PFSK-1 (cell line): ENCODE results near the gene MYL7.

Source experiments
- FOXP2 ChIP-seq: optimal IDR thresholded peaks from 2 replicates; pipeline ENCODE3; 2011; ENCODE audit warnings: borderline replicate concordance, control low read depth, inconsistent platforms; ENCODE audit not compliant: insufficient read depth; ENCODE audit errors: extremely low read length, extremely low read depth
- POLR2AphosphoS5 ChIP-seq: IDR thresholded peaks from 2 replicates; pipeline ENCODE4 v1.6.1; 2012; ENCODE audit warnings: low read depth, mild to moderate bottlenecking, control low read depth, low read length, moderate library complexity
- REST ChIP-seq, 2 experiments: IDR thresholded peaks; 2 replicates each; pipeline versions ENCODE4 v1.6.1 to v1.8.0; 2011 to 2012; ENCODE audit warnings: low read depth in 2 of 2, low read length in 2 of 2, control low read depth in 1 of 2, inconsistent platforms in 1 of 2, mild to moderate bottlenecking in 1 of 2, moderate library complexity in 1 of 2; ENCODE audit not compliant: insufficient read depth in 1 of 2
- SIN3A ChIP-seq: IDR thresholded peaks from 2 replicates; pipeline ENCODE4 v1.6.1; 2012; ENCODE audit warnings: mild to moderate bottlenecking, low read length, moderate library complexity, borderline replicate concordance; ENCODE audit not compliant: insufficient read depth
- TAF1 ChIP-seq: IDR thresholded peaks from 2 replicates; pipeline ENCODE4 v1.6.1; 2012; ENCODE audit warnings: low read length, control low read depth, borderline replicate concordance; ENCODE audit not compliant: insufficient read depth

MYL7 gene

GRCh38 chr7:44122529-44122928, 18.6 kb downstream of the MYL7 start:
- TF ChIP-seq REST (IDR thresholded peaks at IDR 0.05; ENCODE audit: insufficient read depth in 1 of 2, low read depth in 2 of 2, low read length in 2 of 2) (no peak), SIN3A (no peak), POLR2AphosphoS5 (no peak; the same call in 1 of the 2 replicates), TAF1 (no peak)

GRCh38 chr7:44121761-44122420, 19.2 kb downstream of the MYL7 start:
- no peak for TF ChIP-seq TAF1
- no peak for TF ChIP-seq SIN3A
- no peak for TF ChIP-seq FOXP2
- no peak for TF ChIP-seq POLR2AphosphoS5
- TF ChIP-seq REST (IDR thresholded peaks at IDR 0.05; ENCODE audit: insufficient read depth in 1 of 2, low read depth in 2 of 2, low read length in 2 of 2) = no peak

GRCh38 chr7:44120395-44120794, 20.7 kb downstream of the MYL7 start:
- TF ChIP-seq SIN3A = no peak
- TF ChIP-seq TAF1 = no peak
- TF ChIP-seq REST (IDR thresholded peaks at IDR 0.05; ENCODE audit: insufficient read depth in 1 of 2, low read depth in 2 of 2, low read length in 2 of 2) = no peak
- TF ChIP-seq FOXP2 = no peak
- no peak for TF ChIP-seq POLR2AphosphoS5

GRCh38 chr7:44119829-44120380, 21.2 kb downstream of the MYL7 start:
- no peak for TF ChIP-seq POLR2AphosphoS5
- TF ChIP-seq SIN3A = no peak
- TF ChIP-seq REST (IDR thresholded peaks at IDR 0.05; ENCODE audit: insufficient read depth in 1 of 2, low read depth in 2 of 2, low read length in 2 of 2) = no peak
- no peak for TF ChIP-seq FOXP2
- TF ChIP-seq TAF1 = no peak

- TF ChIP-seq SIN3A (no peak), POLR2AphosphoS5 (no peak), REST (IDR thresholded peaks at IDR 0.05; ENCODE audit: insufficient read depth in 1 of 2, low read depth in 2 of 2, low read length in 2 of 2) (no peak), FOXP2 (no peak), TAF1 (no peak)
These were observed 23.2 kb downstream of the MYL7 start for GRCh38 chr7:44117801-44118429.
